IPS-15b (cell line): Measurements from ENCODE around the gene SLC12A7.

Experiments
- H3K27me3 ChIP-seq: one replicate; pipeline ENCODE4 v1.6.1; 2013; ENCODE audit warnings: low read length; ENCODE audit not compliant: control insufficient read depth, insufficient read depth
- H3K36me3 ChIP-seq: one replicate; pipeline ENCODE4 v1.6.1; 2013; ENCODE audit warnings: low read length; ENCODE audit not compliant: control insufficient read depth, insufficient read depth
- H3K4me1 ChIP-seq: one replicate; pipeline ENCODE4 v1.6.1; 2013; ENCODE audit warnings: mild to moderate bottlenecking, low read length; ENCODE audit not compliant: control insufficient read depth, insufficient read depth
- H3K4me3 ChIP-seq: one replicate; pipeline ENCODE4 v1.5.1; 2013; ENCODE audit warnings: low read depth, low read length
- H3K9ac ChIP-seq: one replicate; pipeline ENCODE4 v1.6.1; 2013; ENCODE audit warnings: low read depth, mild to moderate bottlenecking, low read length
- H3K9me3 ChIP-seq: one replicate; pipeline ENCODE4 v1.6.1; 2013; ENCODE audit warnings: mild to moderate bottlenecking, low read length; ENCODE audit not compliant: control insufficient read depth, insufficient read depth

The SLC12A7 gene

GRCh38 chr5:1016476-1016875, 95.4 kb downstream of the SLC12A7 start:
- Histone ChIP-seq H3K36me3 (no peaks in the 10 kb centered on the region), H3K4me1 (no peaks in the 10 kb centered on the region), H3K4me3 (no peak overlapping the region), H3K9me3 (no peaks in the 10 kb centered on the region), H3K27me3 (no peaks in the 10 kb centered on the region), H3K9ac (no peak overlapping the region)

- Histone ChIP-seq H3K4me3 (no peak overlapping the region), H3K9ac (no peak overlapping the region), H3K9me3 (no peaks in the 10 kb centered on the region), H3K27me3 (no peaks in the 10 kb centered on the region), H3K4me1 (no peaks in the 10 kb centered on the region), H3K36me3 (no peaks in the 10 kb centered on the region)
Observed at GRCh38 chr5:1016036-1016435, 95.8 kb downstream of the SLC12A7 start.

- Histone ChIP-seq H3K9ac (no peak overlapping the region), H3K4me3 (no peak overlapping the region), H3K4me1 (no peaks in the 10 kb centered on the region), H3K9me3 (no peaks in the 10 kb centered on the region), H3K36me3 (no peaks in the 10 kb centered on the region), H3K27me3 (no peaks in the 10 kb centered on the region)
Observed at GRCh38 chr5:1015507-1015906, 96.4 kb downstream of the SLC12A7 start.

- Histone ChIP-seq H3K4me3 (no peak overlapping the region), H3K27me3 (peaks cover 7% of the 10 kb centered on the region), H3K36me3 (no peaks in the 10 kb centered on the region), H3K9ac (no peak overlapping the region), H3K4me1 (no peaks in the 10 kb centered on the region), H3K9me3 (no peaks in the 10 kb centered on the region)
Observed at GRCh38 chr5:1014781-1015221, 97.1 kb downstream of the SLC12A7 start.

GRCh38 chr5:1014346-1014745, 97.5 kb downstream of the SLC12A7 start:
- Histone ChIP-seq H3K27me3 (peaks cover 12% of the 10 kb centered on the region), H3K4me1 (no peaks in the 10 kb centered on the region), H3K9ac (no peak overlapping the region), H3K4me3 (no peak overlapping the region), H3K36me3 (no peaks in the 10 kb centered on the region), H3K9me3 (no peaks in the 10 kb centered on the region)

- Histone ChIP-seq H3K9ac (no peak overlapping the region), H3K4me3 (no peak overlapping the region), H3K36me3 (no peaks in the 10 kb centered on the region), H3K4me1 (no peaks in the 10 kb centered on the region), H3K9me3 (no peaks in the 10 kb centered on the region), H3K27me3 (peaks cover 12% of the 10 kb centered on the region)
Observed at GRCh38 chr5:1013948-1014301, 97.9 kb downstream of the SLC12A7 start.

- peaks cover 12% of the 10 kb centered on the region for H3K27me3 ChIP-seq
- H3K4me3 ChIP-seq: no peak overlapping the region
- no peaks in the 10 kb centered on the region for H3K4me1 ChIP-seq
- no peaks in the 10 kb centered on the region for H3K9me3 ChIP-seq
- no peaks in the 10 kb centered on the region for H3K36me3 ChIP-seq
- no peak overlapping the region for H3K9ac ChIP-seq
Observed at GRCh38 chr5:1013238-1013947, 98.5 kb downstream of the SLC12A7 start.

GRCh38 chr5:1012900-1013237, 99.0 kb downstream of the SLC12A7 start:
- Histone ChIP-seq H3K36me3 (no peaks in the 10 kb centered on the region), H3K4me3 (no peak overlapping the region), H3K4me1 (no peaks in the 10 kb centered on the region), H3K27me3 (peaks cover 15% of the 10 kb centered on the region), H3K9me3 (no peaks in the 10 kb centered on the region), H3K9ac (no peak overlapping the region)

GRCh38 chr5:1012313-1012841, 99.5 kb downstream of the SLC12A7 start:
- Histone ChIP-seq H3K36me3 (no peaks in the 10 kb centered on the region), H3K4me3 (no peak overlapping the region), H3K9me3 (no peaks in the 10 kb centered on the region), H3K4me1 (no peaks in the 10 kb centered on the region), H3K27me3 (peaks cover 20% of the 10 kb centered on the region), H3K9ac (no peak overlapping the region)

- H3K4me1 ChIP-seq: no peaks in the 10 kb centered on the region
- H3K9ac ChIP-seq: no peak overlapping the region
- no peaks in the 10 kb centered on the region for H3K9me3 ChIP-seq
- H3K27me3 ChIP-seq: peaks cover 24% of the 10 kb centered on the region
- H3K36me3 ChIP-seq: no peaks in the 10 kb centered on the region
- no peak overlapping the region for H3K4me3 ChIP-seq
Observed at GRCh38 chr5:1011741-1012312, 100.0 kb downstream of the SLC12A7 start.

- Histone ChIP-seq H3K27me3 (peaks cover 29% of the 10 kb centered on the region), H3K4me3 (no peak overlapping the region), H3K4me1 (no peaks in the 10 kb centered on the region), H3K9ac (no peak overlapping the region), H3K36me3 (no peaks in the 10 kb centered on the region), H3K9me3 (no peaks in the 10 kb centered on the region)
Observed at GRCh38 chr5:1011226-1011631, 100.6 kb downstream of the SLC12A7 start.

GRCh38 chr5:1010641-1011046, 101.2 kb downstream of the SLC12A7 start:
- no peak overlapping the region for H3K9ac ChIP-seq
- H3K4me1 ChIP-seq: no peaks in the 10 kb centered on the region
- H3K36me3 ChIP-seq: no peaks in the 10 kb centered on the region
- H3K4me3 ChIP-seq: no peak overlapping the region
- H3K27me3 ChIP-seq: peaks cover 35% of the 10 kb centered on the region
- H3K9me3 ChIP-seq: no peaks in the 10 kb centered on the region
